Measurements from ENCODE around the gene USP6. TPM values are rescaled to one million over a fixed set of nuclear protein-coding genes. Genes with fewer than 3 reads are reported as not detected.
"Not testable (repeated sequence)": the region's sequence is repeated elsewhere in the genome, so short reads cannot be mapped to it uniquely, and the experiment has no call there.

The USP6 gene
- total RNA-seq, 1 experiment from 2014 or later, result 0.11 TPM

GRCh38 chr17:5127910-5128309, 12.1 kb downstream of the USP6 start:
- POLR2A ChIA-PET (ENCODE audit: unreplicated experiment), result no interaction called here
- CTCF ChIA-PET, result no interaction called here

GRCh38 chr17:5128387-5128786, 12.6 kb downstream of the USP6 start:
- H3K79me2 ChIP-seq (ENCODE audit: low read depth); H3K4me3 ChIP-seq; H4K20me1 ChIP-seq (ENCODE audit: insufficient read depth); H3K9me3 ChIP-seq (ENCODE audit: insufficient read depth, low read depth); H3K9me2 ChIP-seq (ENCODE audit: insufficient read depth); H3K36me3 ChIP-seq (ENCODE audit: low read depth); intact Hi-C loops (cut with micrococcal nuclease; ENCODE audit: unreplicated experiment); POLR2A ChIA-PET (ENCODE audit: unreplicated experiment); H2AFZ ChIP-seq; H3F3A ChIP-seq (ENCODE audit: insufficient read depth, low read depth); BruUV-seq (replicated peaks); H3K27ac ChIP-seq; CTCF ChIA-PET; H3K4me2 ChIP-seq; H3K4me1 ChIP-seq (replicated peaks; ENCODE audit: insufficient read depth); DNase-seq: not testable (repeated sequence)
- peaks cover 92% of the 10 kb centered on the region for H3K27me3 ChIP-seq (ENCODE audit: insufficient read depth, low read depth)

More at GRCh38 chr17:5127910-5128309, 12.1 kb downstream of the USP6 start:
- H3K36me3 ChIP-seq (ENCODE audit: low read depth), result no peaks in the 10 kb centered on the region
- H3K4me1 ChIP-seq (replicated peaks; ENCODE audit: insufficient read depth), result no peaks in the 10 kb centered on the region
- no peak overlapping the region for H3K27ac ChIP-seq
- no peaks in the 10 kb centered on the region for H3F3A ChIP-seq (ENCODE audit: insufficient read depth, low read depth)
- no peak overlapping the region for H3K4me2 ChIP-seq
- H3K9me3 ChIP-seq (ENCODE audit: insufficient read depth, low read depth), result no peaks in the 10 kb centered on the region
- no peak overlapping the region for H3K4me3 ChIP-seq
- BruUV-seq (replicated peaks), result no TSS peak
- intact Hi-C loops (cut with micrococcal nuclease; ENCODE audit: unreplicated experiment), result no loop called here
- TF ChIP-seq CTCF (conservative IDR thresholded peaks at IDR 0.05), result no peak
- TF ChIP-seq EZH2 (IDR thresholded peaks at IDR 0.05; ENCODE audit: low read depth), result no peak
- DNase-seq, result no peak
- no peaks in the 10 kb centered on the region for H3K9me2 ChIP-seq (ENCODE audit: insufficient read depth)
- no peak overlapping the region for H2AFZ ChIP-seq
- peaks cover 88% of the 10 kb centered on the region for H3K27me3 ChIP-seq (ENCODE audit: insufficient read depth, low read depth)
- no peaks in the 10 kb centered on the region for H4K20me1 ChIP-seq (ENCODE audit: insufficient read depth)
- H3K79me2 ChIP-seq (ENCODE audit: low read depth), result no peaks in the 10 kb centered on the region

GRCh38 chr17:5128905-5129535, 13.2 kb downstream of the USP6 start:
- Histone ChIP-seq H3K4me2 (no peak overlapping the region), H3K4me3 (no peak overlapping the region), H3K9me2 (ENCODE audit: insufficient read depth) (no peaks in the 10 kb centered on the region), H3K4me1 (replicated peaks; ENCODE audit: insufficient read depth) (no peaks in the 10 kb centered on the region), H3F3A (ENCODE audit: insufficient read depth, low read depth) (no peaks in the 10 kb centered on the region), H3K27me3 (ENCODE audit: insufficient read depth, low read depth) (peaks cover 95% of the 10 kb centered on the region), H3K36me3 (ENCODE audit: low read depth) (no peaks in the 10 kb centered on the region), H3K27ac (no peak overlapping the region), H4K20me1 (ENCODE audit: insufficient read depth) (no peaks in the 10 kb centered on the region), H2AFZ (no peak overlapping the region), H3K9me3 (ENCODE audit: insufficient read depth, low read depth) (no peaks in the 10 kb centered on the region), H3K79me2 (ENCODE audit: low read depth) (no peaks in the 10 kb centered on the region)
- TF ChIP-seq EZH2 (IDR thresholded peaks at IDR 0.05; ENCODE audit: low read depth) (no peak), CTCF (conservative IDR thresholded peaks at IDR 0.05) (no peak)
- ChIA-PET CTCF (no interaction called here), POLR2A (ENCODE audit: unreplicated experiment) (no interaction called here)
- no peak for DNase-seq
- BruUV-seq (replicated peaks), result no TSS peak
- intact Hi-C loops (cut with micrococcal nuclease; ENCODE audit: unreplicated experiment), result no loop called here

GRCh38 chr17:5129770-5130169, 13.9 kb downstream of the USP6 start:
- DNase-seq; H3K9me2 ChIP-seq (ENCODE audit: insufficient read depth); H3K4me2 ChIP-seq; CTCF ChIA-PET; H3K36me3 ChIP-seq (ENCODE audit: low read depth); H2AFZ ChIP-seq; H4K20me1 ChIP-seq (ENCODE audit: insufficient read depth); POLR2A ChIA-PET (ENCODE audit: unreplicated experiment); intact Hi-C loops (cut with micrococcal nuclease; ENCODE audit: unreplicated experiment); H3K4me3 ChIP-seq; H3K9me3 ChIP-seq (ENCODE audit: insufficient read depth, low read depth); H3K4me1 ChIP-seq (replicated peaks; ENCODE audit: insufficient read depth); BruUV-seq (replicated peaks); H3F3A ChIP-seq (ENCODE audit: insufficient read depth, low read depth); H3K27ac ChIP-seq; H3K79me2 ChIP-seq (ENCODE audit: low read depth): not testable (repeated sequence)
- peaks cover 95% of the 10 kb centered on the region for H3K27me3 ChIP-seq (ENCODE audit: insufficient read depth, low read depth)

- H3K36me3 ChIP-seq (ENCODE audit: low read depth); intact Hi-C loops (cut with micrococcal nuclease; ENCODE audit: unreplicated experiment); H3K9me2 ChIP-seq (ENCODE audit: insufficient read depth); BruUV-seq (replicated peaks); H3F3A ChIP-seq (ENCODE audit: insufficient read depth, low read depth); H3K9me3 ChIP-seq (ENCODE audit: insufficient read depth, low read depth); H3K27ac ChIP-seq; H3K4me3 ChIP-seq; DNase-seq; H4K20me1 ChIP-seq (ENCODE audit: insufficient read depth); H3K79me2 ChIP-seq (ENCODE audit: low read depth); H3K4me1 ChIP-seq (replicated peaks; ENCODE audit: insufficient read depth); H3K4me2 ChIP-seq; CTCF ChIA-PET; H2AFZ ChIP-seq; POLR2A ChIA-PET (ENCODE audit: unreplicated experiment): not testable (repeated sequence)
- H3K27me3 ChIP-seq (ENCODE audit: insufficient read depth, low read depth), result peaks cover 95% of the 10 kb centered on the region
Observed at GRCh38 chr17:5130261-5130660, 14.4 kb downstream of the USP6 start.

- peaks cover 96% of the 10 kb centered on the region for H3K27me3 ChIP-seq (ENCODE audit: insufficient read depth, low read depth)
- BruUV-seq (replicated peaks); H3K9me3 ChIP-seq (ENCODE audit: insufficient read depth, low read depth); H3K4me1 ChIP-seq (replicated peaks; ENCODE audit: insufficient read depth); DNase-seq; H3F3A ChIP-seq (ENCODE audit: insufficient read depth, low read depth); intact Hi-C loops (cut with micrococcal nuclease; ENCODE audit: unreplicated experiment); H3K36me3 ChIP-seq (ENCODE audit: low read depth); CTCF ChIA-PET; H3K4me2 ChIP-seq; H3K79me2 ChIP-seq (ENCODE audit: low read depth); H2AFZ ChIP-seq; POLR2A ChIA-PET (ENCODE audit: unreplicated experiment); H3K27ac ChIP-seq; H3K9me2 ChIP-seq (ENCODE audit: insufficient read depth); H4K20me1 ChIP-seq (ENCODE audit: insufficient read depth); H3K4me3 ChIP-seq: not testable (repeated sequence)
Observed at GRCh38 chr17:5130687-5131086, 14.9 kb downstream of the USP6 start.
